ENCODE measurements around the gene LIN7A.

Gene LIN7A

GRCh38 chr12:80901661-80902060, 36.1 kb downstream of the LIN7A start:
- Histone ChIP-seq H3K4me3 (ENCODE audit: low read length) (no peak overlapping the region), H3K9me2 (replicated peaks; ENCODE audit: control insufficient read depth, low read length) (no peaks in the 10 kb centered on the region), H3K79me2 (ENCODE audit: control insufficient read depth, low read length) (no peaks in the 10 kb centered on the region), H3K4me1 (ENCODE audit: control insufficient read depth, low read length) (no peaks in the 10 kb centered on the region), H3K36me3 (ENCODE audit: control insufficient read depth, low read length) (no peaks in the 10 kb centered on the region), H3K27me3 (ENCODE audit: control insufficient read depth, low read length) (no peaks in the 10 kb centered on the region), H3K27ac (ENCODE audit: low read depth, low read length) (no peak overlapping the region), H4K20me1 (ENCODE audit: control insufficient read depth, insufficient read depth, low read depth, low read length) (no peaks in the 10 kb centered on the region), H3F3A (ENCODE audit: control insufficient read depth, insufficient read depth) (no peaks in the 10 kb centered on the region), H3K9me3 (ENCODE audit: control insufficient read depth, insufficient read depth, low read length) (no peaks in the 10 kb centered on the region), H3K4me2 (ENCODE audit: low read length) (no peak overlapping the region)
- TF ChIP-seq CTCF (IDR thresholded peaks at IDR 0.05; ENCODE audit: low read depth, low read length, poor library complexity, severe bottlenecking) = no peak
- TF ChIP-seq EZH2phosphoT487 (IDR thresholded peaks at IDR 0.05; ENCODE audit: borderline replicate concordance, low read length) = no peak

GRCh38 chr12:80895240-80895639, 42.5 kb downstream of the LIN7A start:
- no peaks in the 10 kb centered on the region for H3K36me3 ChIP-seq (ENCODE audit: control insufficient read depth, low read length)
- H3K4me2 ChIP-seq (ENCODE audit: low read length) = no peak overlapping the region
- H3K4me1 ChIP-seq (ENCODE audit: control insufficient read depth, low read length) = no peaks in the 10 kb centered on the region
- TF ChIP-seq EZH2phosphoT487 (IDR thresholded peaks at IDR 0.05; ENCODE audit: borderline replicate concordance, low read length) (no peak), CTCF (IDR thresholded peaks at IDR 0.05; ENCODE audit: low read depth, low read length, poor library complexity, severe bottlenecking) (no peak)
- H3K79me2 ChIP-seq (ENCODE audit: control insufficient read depth, low read length) = no peaks in the 10 kb centered on the region
- H4K20me1 ChIP-seq (ENCODE audit: control insufficient read depth, insufficient read depth, low read depth, low read length) = no peaks in the 10 kb centered on the region
- no peak overlapping the region for H3K27ac ChIP-seq (ENCODE audit: low read depth, low read length)
- no peaks in the 10 kb centered on the region for H3K9me2 ChIP-seq (replicated peaks; ENCODE audit: control insufficient read depth, low read length)
- no peaks in the 10 kb centered on the region for H3K9me3 ChIP-seq (ENCODE audit: control insufficient read depth, insufficient read depth, low read length)
- H3K4me3 ChIP-seq (ENCODE audit: low read length) = no peak overlapping the region
- no peaks in the 10 kb centered on the region for H3K27me3 ChIP-seq (ENCODE audit: control insufficient read depth, low read length)
- H3F3A ChIP-seq (ENCODE audit: control insufficient read depth, insufficient read depth) = no peaks in the 10 kb centered on the region

- TF ChIP-seq EZH2phosphoT487 (IDR thresholded peaks at IDR 0.05; ENCODE audit: borderline replicate concordance, low read length) (no peak), CTCF (IDR thresholded peaks at IDR 0.05; ENCODE audit: low read depth, low read length, poor library complexity, severe bottlenecking) (no peak)
- Histone ChIP-seq H3K4me2 (ENCODE audit: low read length) (no peak overlapping the region), H3F3A (ENCODE audit: control insufficient read depth, insufficient read depth) (no peaks in the 10 kb centered on the region), H3K4me3 (ENCODE audit: low read length) (no peak overlapping the region), H4K20me1 (ENCODE audit: control insufficient read depth, insufficient read depth, low read depth, low read length) (no peaks in the 10 kb centered on the region), H3K4me1 (ENCODE audit: control insufficient read depth, low read length) (no peaks in the 10 kb centered on the region), H3K9me3 (ENCODE audit: control insufficient read depth, insufficient read depth, low read length) (no peaks in the 10 kb centered on the region), H3K79me2 (ENCODE audit: control insufficient read depth, low read length) (no peaks in the 10 kb centered on the region), H3K27me3 (ENCODE audit: control insufficient read depth, low read length) (no peaks in the 10 kb centered on the region), H3K27ac (ENCODE audit: low read depth, low read length) (no peak overlapping the region), H3K9me2 (replicated peaks; ENCODE audit: control insufficient read depth, low read length) (no peaks in the 10 kb centered on the region), H3K36me3 (ENCODE audit: control insufficient read depth, low read length) (no peaks in the 10 kb centered on the region)
Observed at GRCh38 chr12:80894179-80894578, 43.6 kb downstream of the LIN7A start.

Data from DOHH2 (cell line).